NCI-H1105 (cell line): ENCODE results near the gene ESPNL.

Source experiments
- DNase-seq: peaks from one replicate; lab custom pipeline; 2025; lab: John Stamatoyannopoulos, UW

ESPNL gene

DNA sequence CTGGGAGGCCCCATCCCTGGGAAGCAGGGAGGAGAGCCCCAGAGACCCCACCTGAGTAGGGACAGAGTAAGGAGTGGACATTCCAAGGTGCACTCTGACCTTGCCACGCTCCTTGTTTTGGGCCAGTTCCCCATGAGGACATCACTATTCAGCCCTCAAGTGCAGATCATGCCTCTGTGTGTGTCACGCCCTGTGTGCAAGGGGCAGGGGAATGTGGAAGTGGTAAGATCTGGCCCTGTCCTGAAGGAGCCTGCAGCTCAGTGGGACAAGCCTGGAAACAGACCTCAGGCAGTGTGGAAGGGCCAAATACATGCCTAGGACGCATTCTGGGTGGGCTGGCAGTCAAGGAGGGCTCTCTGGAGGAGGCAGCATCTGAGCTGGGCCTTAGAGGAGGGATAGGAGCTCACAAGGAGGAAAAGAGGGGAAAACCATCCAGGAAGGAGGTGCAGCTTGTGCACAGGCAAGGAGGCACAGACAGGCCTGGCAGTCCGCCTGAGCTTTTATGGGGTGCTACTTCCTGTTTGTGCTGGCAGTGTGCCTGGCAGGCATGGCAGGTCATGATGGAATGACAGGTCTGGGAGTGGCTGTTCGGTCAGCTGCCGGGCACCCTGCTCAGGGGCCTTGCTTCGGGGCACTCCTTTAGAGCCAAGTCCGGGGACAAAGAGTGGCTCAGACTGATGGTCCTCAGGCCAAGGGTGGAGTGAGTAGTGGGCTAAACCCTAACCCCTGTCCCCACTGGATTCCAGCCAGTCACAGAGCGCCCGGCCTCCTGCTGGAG, 41.6 kb downstream of the ESPNL start:
- no peak for DNase-seq

GRCh38 chr2:238142382-238143205, 42.5 kb downstream of the ESPNL start:
- no peak for DNase-seq

DNA sequence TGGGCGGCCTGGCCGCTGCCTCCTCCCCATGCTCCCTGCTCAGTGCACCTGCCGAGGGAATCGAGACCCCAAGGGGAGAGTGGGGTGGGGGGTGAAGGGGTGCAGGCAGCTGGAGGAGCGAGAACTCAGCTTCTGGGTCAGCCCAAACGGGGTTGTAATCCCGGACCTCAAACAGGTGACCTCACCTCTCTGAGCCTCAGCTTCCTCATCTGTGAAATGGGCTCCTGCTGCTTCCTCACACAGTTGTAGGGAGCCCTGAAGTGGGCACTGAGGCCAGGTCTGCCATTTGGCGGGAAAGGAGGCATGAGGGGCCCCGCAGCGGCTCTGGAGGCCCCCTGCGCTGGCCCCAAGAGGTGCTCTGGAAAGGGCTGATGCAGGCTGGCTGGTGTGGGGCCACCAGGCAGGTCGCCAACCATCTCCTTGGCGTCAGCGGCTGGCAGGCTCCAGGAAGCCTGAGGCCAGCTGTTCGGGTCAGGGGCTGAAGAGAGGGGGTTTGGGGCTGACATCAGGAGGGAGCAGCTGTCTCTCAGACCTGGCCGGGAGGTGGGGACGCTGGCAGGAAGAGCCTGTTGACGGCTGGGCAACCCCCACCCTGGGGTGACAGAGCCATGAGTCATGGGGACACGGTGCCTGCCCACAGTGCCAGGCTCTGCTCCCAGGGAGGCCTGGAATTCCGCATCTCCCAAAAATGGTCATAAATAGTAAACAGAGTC, 43.3 kb downstream of the ESPNL start:
- DNase-seq, result no peak

GRCh38 chr2:238144262-238144661, 44.1 kb downstream of the ESPNL start:
- no peak for DNase-seq

- no peak for DNase-seq
These were observed 44.9 kb downstream of the ESPNL start for GRCh38 chr2:238145046-238145445.

- DNase-seq, result no peak
These were observed 45.7 kb downstream of the ESPNL start for GRCh38 chr2:238145851-238146250.

GRCh38 chr2:238146884-238147544, 46.9 kb downstream of the ESPNL start:
- no peak for DNase-seq

- no peak for DNase-seq
These were observed 48.8 kb downstream of the ESPNL start for GRCh38 chr2:238148981-238149380.

DNA sequence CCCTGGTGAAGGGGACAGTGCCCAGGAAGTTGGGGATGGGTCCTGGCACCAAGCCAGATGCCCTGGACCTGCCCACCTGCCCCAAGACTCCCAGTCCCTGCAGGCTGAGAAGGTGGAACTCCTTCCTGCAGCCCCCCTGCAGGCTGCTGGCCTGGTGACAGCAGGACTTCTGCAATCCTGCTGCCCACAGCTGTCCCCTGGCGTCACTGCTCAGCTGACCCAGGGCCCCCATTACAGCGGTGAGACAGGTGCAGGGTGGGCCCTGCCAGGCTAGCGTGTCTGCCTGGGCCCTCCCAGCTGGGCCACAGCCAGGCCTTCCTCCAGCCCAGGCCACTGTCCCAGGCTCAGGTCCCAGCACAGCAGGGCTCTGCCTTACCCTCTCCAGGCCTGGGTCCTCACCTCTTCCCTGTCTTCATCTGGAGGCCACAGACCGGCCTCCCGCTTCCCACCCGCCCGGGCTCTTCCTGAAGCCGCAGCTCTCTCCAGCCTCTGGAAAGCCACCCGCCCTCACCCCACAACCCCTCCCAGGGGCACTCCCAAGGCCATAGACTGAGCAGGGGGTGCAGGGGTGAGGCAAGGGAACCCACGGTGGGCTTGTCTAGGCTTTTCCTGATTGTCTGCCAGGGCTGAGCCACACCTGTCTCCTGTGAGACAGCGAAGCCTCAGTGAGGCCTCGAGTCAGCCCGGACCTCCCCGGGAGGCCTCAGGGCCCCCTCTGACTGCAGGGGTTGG, 49.9 kb downstream of the ESPNL start:
- no peak for DNase-seq

DNA sequence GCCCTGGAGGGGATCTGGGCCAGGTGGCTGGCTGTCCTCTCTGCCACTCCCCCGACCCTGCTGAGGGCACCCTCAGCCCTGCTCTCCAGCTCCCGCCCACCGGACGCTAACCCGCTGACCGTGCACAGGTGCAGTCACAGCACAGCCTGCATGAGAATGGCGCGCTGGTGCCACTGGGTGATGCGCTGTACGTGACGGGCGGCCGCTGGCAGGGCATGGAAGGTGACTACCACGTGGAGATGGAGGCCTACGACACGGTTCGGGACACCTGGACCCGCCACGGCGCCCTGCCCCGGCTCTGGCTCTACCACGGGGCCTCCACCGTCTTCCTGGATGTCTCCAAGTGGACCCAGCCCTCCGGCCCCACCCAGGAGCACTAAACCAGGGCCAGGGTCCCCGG, 50.5 kb downstream of the ESPNL start:
- DNase-seq, result no peak

GRCh38 chr2:238151205-238151604, 51.1 kb downstream of the ESPNL start:
- DNase-seq, result no peak

GRCh38 chr2:238151628-238152235, 51.6 kb downstream of the ESPNL start:
- DNase-seq, result no peak

GRCh38 chr2:238152771-238153688, 52.9 kb downstream of the ESPNL start:
- DNase-seq, result no peak

- DNase-seq, result no peak
These were observed 54.4 kb downstream of the ESPNL start for GRCh38 chr2:238154570-238154969.

GRCh38 chr2:238155051-238155760, 55.1 kb downstream of the ESPNL start:
- DNase-seq, result no peak

- no peak for DNase-seq
These were observed 55.9 kb downstream of the ESPNL start for GRCh38 chr2:238155761-238156694.

DNA sequence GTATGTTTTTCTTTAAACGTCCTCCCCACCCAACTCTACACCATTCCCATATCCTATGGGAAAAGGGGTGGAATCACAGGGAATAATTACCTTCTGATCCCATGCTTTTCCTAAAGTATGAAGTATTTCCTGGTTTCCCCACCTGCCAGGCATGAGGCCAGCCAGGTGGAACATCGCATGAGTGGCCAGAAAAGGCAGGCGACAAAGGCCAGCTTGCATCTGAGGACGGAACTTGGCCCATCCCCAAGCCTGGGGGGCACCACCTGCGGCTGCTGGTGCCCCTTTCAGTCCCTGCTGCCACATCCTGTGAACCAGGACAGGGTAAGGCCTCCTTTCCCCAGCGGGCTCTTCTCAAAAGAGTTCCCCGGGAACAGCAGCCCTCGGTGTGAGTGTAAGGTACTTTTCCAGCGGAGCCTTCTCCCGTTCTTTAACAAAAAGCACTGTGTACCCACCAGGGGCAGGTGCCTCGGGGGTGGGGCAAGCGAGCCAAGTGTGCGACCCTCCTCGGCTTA, 57.4 kb downstream of the ESPNL start:
- DNase-seq, result no peak

DNA sequence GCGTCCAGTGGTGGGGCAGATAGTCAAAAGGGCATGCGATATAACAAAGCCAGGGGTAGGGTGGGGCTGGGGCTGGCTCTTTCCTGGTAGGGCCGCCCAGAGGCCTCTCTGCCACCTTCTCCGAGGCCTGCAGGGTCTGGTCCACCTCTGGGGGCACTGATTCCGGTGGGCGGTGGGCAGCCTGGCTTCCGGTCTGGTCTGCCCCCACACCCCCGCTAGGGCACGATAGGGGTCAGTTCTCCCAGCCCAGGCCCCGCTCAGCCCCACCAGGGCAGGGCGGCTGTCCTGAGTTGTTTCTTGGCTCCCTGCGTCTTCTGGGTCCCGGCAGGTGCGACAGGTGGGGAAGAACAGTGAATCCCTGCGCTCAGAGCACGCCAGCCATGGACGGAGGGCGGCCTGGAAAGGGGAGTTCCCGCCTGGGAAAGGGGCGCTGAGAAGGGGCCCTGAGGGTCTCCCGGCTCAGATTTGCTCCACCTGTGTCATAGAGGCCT, 57.9 kb downstream of the ESPNL start:
- DNase-seq, result no peak
